ENCODE measurements around the gene GUCA2A. TPM values are rescaled to one million over a fixed set of nuclear protein-coding genes. Genes with fewer than 3 reads are reported as not detected.
A peak's percentile ranks its signal among the peaks of the same experiment; 100 is the strongest.

GUCA2A gene
- total and polyA plus RNA-seq, 2 of the 4 experiments (the other 2 are of a cell fraction): not detected

DNA sequence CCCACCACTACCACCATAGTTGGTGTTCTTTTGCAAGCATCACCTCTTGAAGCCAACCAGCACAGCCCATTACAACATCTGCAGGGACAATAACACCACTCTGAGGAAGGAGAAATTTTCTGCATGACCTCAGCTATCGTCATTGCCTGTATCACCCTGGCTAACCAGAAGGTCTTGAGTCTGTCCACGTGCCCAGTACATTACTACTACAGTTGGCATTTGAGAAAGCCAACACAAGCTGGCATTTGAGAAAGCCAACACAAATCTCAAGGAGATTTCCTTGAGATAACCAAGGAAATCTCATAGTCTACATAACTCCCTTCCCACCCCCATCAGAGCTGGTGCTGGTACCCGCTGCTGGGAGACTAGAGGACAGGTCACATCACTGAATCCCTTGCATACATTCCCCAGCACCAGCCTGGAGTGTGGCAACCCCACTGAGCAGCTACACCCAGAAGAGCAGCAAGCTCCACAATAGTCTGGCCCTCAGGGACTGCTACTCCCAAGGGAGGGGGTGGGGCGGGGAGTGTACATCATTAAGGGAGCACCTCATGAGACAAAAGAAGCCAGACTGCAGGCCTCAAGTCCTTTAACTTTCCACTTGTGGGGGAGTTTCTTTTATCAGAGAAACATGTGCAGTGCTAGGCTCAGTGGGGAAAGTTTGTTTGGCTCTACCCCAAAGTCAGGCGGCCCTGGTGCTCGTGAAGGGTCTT is 46.0 kb upstream of the GUCA2A start:
- ATAC-seq (ENCODE audit: low read depth) (peak; percentile 11; the same call in 1 of the 2 replicates), DNase-seq (peak; percentile 39)
- H3K23ac ChIP-seq (ENCODE audit: low read depth, low read length): no peak overlapping the region
- no peak overlapping the region for H4K91ac ChIP-seq (ENCODE audit: insufficient read depth, low read depth, low read length)
- ChIA-PET POLR2A (ENCODE audit: unreplicated experiment) (no interaction called here), CTCF (no interaction called here)
- no peak overlapping the region for H3K4ac ChIP-seq (ENCODE audit: low read depth, low read length)
- in situ Hi-C loops (cut with MboI; ENCODE audit: low sequenced_read_pairs) (no loop called here), dilution Hi-C loops (cut with HindIII; ENCODE audit: low sequenced_read_pairs, unreplicated experiment) (no loop called here), intact Hi-C loops (cut with micrococcal nuclease) (no loop called here)
- TF ChIP-seq POLR2A (IDR thresholded peaks at IDR 0.05; ENCODE audit: low read depth, low read length) (no peak), CTCF (conservative IDR thresholded peaks at IDR 0.05; ENCODE audit: low read depth, low read length) (no peak), MAFK (IDR thresholded peaks at IDR 0.05; ENCODE audit: low read depth, low read length) (no peak), RFX5 (IDR thresholded peaks at IDR 0.05; ENCODE audit: low read depth, low read length) (no peak), CEBPB (IDR thresholded peaks at IDR 0.05; ENCODE audit: low read depth, low read length) (no peak), CHD1 (IDR thresholded peaks at IDR 0.05; ENCODE audit: low read depth, low read length) (no peak), USF2 (IDR thresholded peaks at IDR 0.05; ENCODE audit: low read depth, low read length) (no peak), MAZ (IDR thresholded peaks at IDR 0.05; ENCODE audit: borderline replicate concordance, low read depth, low read length) (no peak), RCOR1 (IDR thresholded peaks at IDR 0.05; ENCODE audit: insufficient replicate concordance, low read length) (no peak)
- TF ChIP-seq, protein P1, sequence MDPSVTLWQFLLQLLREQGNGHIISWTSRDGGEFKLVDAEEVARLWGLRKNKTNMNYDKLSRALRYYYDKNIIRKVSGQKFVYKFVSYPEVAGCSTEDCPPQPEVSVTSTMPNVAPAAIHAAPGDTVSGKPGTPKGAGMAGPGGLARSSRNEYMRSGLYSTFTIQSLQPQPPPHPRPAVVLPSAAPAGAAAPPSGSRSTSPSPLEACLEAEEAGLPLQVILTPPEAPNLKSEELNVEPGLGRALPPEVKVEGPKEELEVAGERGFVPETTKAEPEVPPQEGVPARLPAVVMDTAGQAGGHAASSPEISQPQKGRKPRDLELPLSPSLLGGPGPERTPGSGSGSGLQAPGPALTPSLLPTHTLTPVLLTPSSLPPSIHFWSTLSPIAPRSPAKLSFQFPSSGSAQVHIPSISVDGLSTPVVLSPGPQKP (IDR thresholded peaks at IDR 0.05; ENCODE audit: borderline replicate concordance, low read depth, low read length): no peak
- no peak overlapping the region for H4K8ac ChIP-seq (ENCODE audit: low read depth in 2 of 2, low read length in 2 of 2)
- H3K4me2 ChIP-seq (ENCODE audit: low read depth, low read length): no peak overlapping the region
- peaks cover 21 to 61% of the 10 kb centered on the region in 2 experiments for H3K79me1 ChIP-seq (ENCODE audit: low read depth in 1 of 2, low read length in 2 of 2)
- H3K14ac ChIP-seq (replicated peaks; ENCODE audit: low read depth, low read length): no peak overlapping the region
- peak overlapping the region; percentile 36 for H2AFZ ChIP-seq (replicated peaks; ENCODE audit: low read length, poor library complexity)
- H3K18ac ChIP-seq (ENCODE audit: low read depth, low read length): no peak overlapping the region
- H3K4me3 ChIP-seq (ENCODE audit: insufficient read depth, low read depth, low read length): no peak overlapping the region
- peak overlapping the region; percentile 58 for H2AK9ac ChIP-seq (replicated peaks; ENCODE audit: low read depth, low read length, poor library complexity)
- peaks cover 10% of the 10 kb centered on the region for H3K9me1 ChIP-seq (ENCODE audit: insufficient read depth, low read length)
- no peak overlapping the region for H3K27ac ChIP-seq (ENCODE audit: insufficient read depth, low read length)
- no peak overlapping the region for H2BK120ac ChIP-seq (ENCODE audit: low read depth, low read length)
- no peaks in the 10 kb centered on the region for H3K9me3 ChIP-seq (ENCODE audit: control insufficient read depth, insufficient read depth, low read length)
- H3K4me1 ChIP-seq (ENCODE audit: control insufficient read depth, insufficient read depth, low read length): peaks cover 7% of the 10 kb centered on the region
- H4K5ac ChIP-seq (ENCODE audit: low read depth, low read length): no peak overlapping the region
- no peak overlapping the region for H2BK20ac ChIP-seq (ENCODE audit: low read depth, low read length)
- H3K9ac ChIP-seq (ENCODE audit: low read depth, low read length): no peak overlapping the region
- peaks cover 4% of the 10 kb centered on the region for H3K36me3 ChIP-seq (ENCODE audit: control insufficient read depth, insufficient read depth, low read length)
- H3K27me3 ChIP-seq (ENCODE audit: control insufficient read depth, insufficient read depth, low read length): no peaks in the 10 kb centered on the region
- H3K56ac ChIP-seq (ENCODE audit: extremely low read depth, insufficient read depth, low read length): no peak overlapping the region
- no TSS peak for BruUV-seq (replicated peaks)
- 100% methylated on average over 1 of the region's 6 CpGs; no CpG with 5 or more reads in 1 of the 2 experiments for WGBS, 2 experiments (ENCODE audit: extremely low coverage in 2 of 2, insufficient read length in 1 of 2)
- H2AK5ac ChIP-seq (ENCODE audit: low read depth, low read length): no peak overlapping the region
- no peak overlapping the region for H2BK15ac ChIP-seq (ENCODE audit: low read depth, low read length)
- H4K20me1 ChIP-seq (ENCODE audit: insufficient read depth, low read length): peaks cover 31% of the 10 kb centered on the region
- no peak overlapping the region for H2BK5ac ChIP-seq (ENCODE audit: low read depth, low read length, poor library complexity, severe bottlenecking)

Data from IMR-90 (cell line).